Esophagus (tissue), 2 donors: ENCODE data around the gene GPR84. TPM values are rescaled to one million over a fixed set of nuclear protein-coding genes. Genes with fewer than 3 reads are reported as not detected.

Source experiments
- H3K27ac ChIP-seq, 2 donors: one replicate each; pipeline ENCODE4 v1.5.1; 2013; ENCODE audit warnings: low read depth in 2 of 2, mild to moderate bottlenecking in 2 of 2, inconsistent platforms in 1 of 2, low read length in 1 of 2, moderate library complexity in 1 of 2
- H3K27me3 ChIP-seq, 2 donors: one replicate each; pipeline ENCODE4 v1.6.1; 2013; ENCODE audit warnings: low read length in 2 of 2, control low read depth in 1 of 2, mild to moderate bottlenecking in 1 of 2; ENCODE audit not compliant: insufficient read depth in 2 of 2, control insufficient read depth in 1 of 2
- H3K36me3 ChIP-seq, 2 donors: one replicate each; pipeline ENCODE4 v1.6.1; 2013; ENCODE audit warnings: low read length in 1 of 2; ENCODE audit not compliant: control insufficient read depth in 2 of 2, insufficient read depth in 2 of 2
- H3K4me1 ChIP-seq, 2 donors: one replicate each; pipeline ENCODE4 v1.6.1; 2013; ENCODE audit warnings: low read length in 1 of 2; ENCODE audit not compliant: control insufficient read depth in 2 of 2, insufficient read depth in 2 of 2
- H3K4me3 ChIP-seq, 2 donors: one replicate each; pipeline ENCODE4 v1.5.1; 2013; ENCODE audit warnings: low read length in 2 of 2, mild to moderate bottlenecking in 2 of 2, low read depth in 1 of 2, moderate library complexity in 1 of 2
- H3K9me3 ChIP-seq, 2 donors: one replicate each; pipeline ENCODE4 v1.6.1; 2013; ENCODE audit warnings: mild to moderate bottlenecking in 2 of 2, low read depth in 1 of 2, low read length in 1 of 2, moderate library complexity in 1 of 2; ENCODE audit not compliant: control insufficient read depth in 2 of 2, insufficient read depth in 1 of 2
- WGBS, 2 donors: extraction: QIAGEN DNeasy Blood & Tissue Kit; methylation state at CpG; one replicate each; pipeline ENCODE4 v1.1.7; 2013; 5-methylcytosine and 5-hydroxymethylcytosine counted together
- polyA plus RNA-seq, 2 donors: library from polyadenylated mRNA; stranded (reverse); fragments of 200-250 nt; gene quantifications; one replicate each; pipeline ENCODE4 v1.2.3, GENCODE V29; 2013
- donor health status: healthy with polysubstance abuse.
- donor health status: Bipolar disorder and iron deficiency.

The GPR84 gene
- polyA plus RNA-seq, 2 donors = 0.29 TPM

DNA sequence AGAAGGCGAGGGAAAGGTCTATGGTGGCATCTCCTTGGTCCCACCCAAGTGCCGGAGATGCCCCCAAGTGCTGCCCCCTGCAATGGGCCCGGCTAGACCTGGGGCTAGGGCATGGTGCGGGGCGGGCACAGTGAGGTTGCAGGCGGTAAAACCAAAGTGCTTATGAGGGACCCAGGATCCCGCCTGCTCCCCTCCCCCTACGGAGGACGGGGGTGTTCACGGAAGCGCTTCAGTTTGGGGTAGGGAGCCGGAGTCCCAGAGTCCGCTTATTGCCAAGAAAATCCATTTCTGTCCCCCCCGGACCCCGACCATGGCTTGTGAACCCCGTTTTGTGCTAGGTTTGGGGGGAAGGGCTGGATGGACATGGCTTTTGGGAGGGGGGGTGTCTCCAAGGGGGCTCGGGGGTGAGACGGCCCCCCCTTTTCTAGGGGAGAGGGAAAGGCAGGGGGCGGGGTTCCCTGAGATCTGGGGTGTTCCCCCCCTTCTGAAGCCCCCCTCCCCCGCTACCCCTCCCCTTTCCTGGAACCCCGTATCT is 5.4 kb upstream of the GPR84 start:
- H3K27ac ChIP-seq = peak overlapping the region in 1 of 2 donors; percentile 35
- H3K4me1 ChIP-seq = peaks cover 4 to 20% of the 10 kb centered on the region in 2 donors
- no peaks in the 10 kb centered on the region for H3K27me3 ChIP-seq
- peaks cover 0 to 17% of the 10 kb centered on the region in 2 donors for H3K36me3 ChIP-seq
- H3K9me3 ChIP-seq = no peaks in the 10 kb centered on the region
- peak overlapping the region in 1 of 2 donors; percentile 13 for H3K4me3 ChIP-seq
- 47 to 58% methylated on average over 18 to 21 of the region's 21 CpGs for WGBS, 2 donors

- Histone ChIP-seq H3K36me3 (peaks cover 0 to 17% of the 10 kb centered on the region in 2 donors), H3K27ac (peak overlapping the region in 1 of 2 donors; percentile 39), H3K4me3 (no peak overlapping the region), H3K9me3 (no peaks in the 10 kb centered on the region), H3K27me3 (no peaks in the 10 kb centered on the region), H3K4me1 (peaks cover 4 to 13% of the 10 kb centered on the region in 2 donors)
- 29 to 34% methylated on average over 40 of the region's 40 CpGs for WGBS, 2 donors
These were observed 4.7 kb upstream of the GPR84 start for GRCh38 chr12:54368709-54369596.

- Histone ChIP-seq H3K36me3 (peaks cover 0 to 14% of the 10 kb centered on the region in 2 donors), H3K4me1 (peaks cover 4 to 10% of the 10 kb centered on the region in 2 donors), H3K9me3 (no peaks in the 10 kb centered on the region), H3K27ac (peak overlapping the region in 1 of 2 donors; percentile 39), H3K27me3 (no peaks in the 10 kb centered on the region), H3K4me3 (no peak overlapping the region)
- 25 to 26% methylated on average over 5 of the region's 5 CpGs for WGBS, 2 donors
These were observed 3.9 kb upstream of the GPR84 start for GRCh38 chr12:54368025-54368708.

GRCh38 chr12:54363618-54364017 is 668 bp downstream of the GPR84 start:
- Histone ChIP-seq H3K36me3 (no peaks in the 10 kb centered on the region), H3K9me3 (no peaks in the 10 kb centered on the region), H3K27ac (no peak overlapping the region), H3K27me3 (no peaks in the 10 kb centered on the region), H3K4me1 (no peaks in the 10 kb centered on the region), H3K4me3 (no peak overlapping the region)
- WGBS, 2 donors = 83 to 89% methylated on average over 6 of the region's 6 CpGs

GRCh38 chr12:54363047-54363446 is 1.2 kb downstream of the GPR84 start:
- no peak overlapping the region for H3K27ac ChIP-seq
- H3K4me1 ChIP-seq = no peaks in the 10 kb centered on the region
- WGBS, 2 donors = 79 to 80% methylated on average over 8 of the region's 8 CpGs
- no peaks in the 10 kb centered on the region for H3K27me3 ChIP-seq
- no peaks in the 10 kb centered on the region for H3K36me3 ChIP-seq
- H3K9me3 ChIP-seq = no peaks in the 10 kb centered on the region
- no peak overlapping the region for H3K4me3 ChIP-seq

DNA sequence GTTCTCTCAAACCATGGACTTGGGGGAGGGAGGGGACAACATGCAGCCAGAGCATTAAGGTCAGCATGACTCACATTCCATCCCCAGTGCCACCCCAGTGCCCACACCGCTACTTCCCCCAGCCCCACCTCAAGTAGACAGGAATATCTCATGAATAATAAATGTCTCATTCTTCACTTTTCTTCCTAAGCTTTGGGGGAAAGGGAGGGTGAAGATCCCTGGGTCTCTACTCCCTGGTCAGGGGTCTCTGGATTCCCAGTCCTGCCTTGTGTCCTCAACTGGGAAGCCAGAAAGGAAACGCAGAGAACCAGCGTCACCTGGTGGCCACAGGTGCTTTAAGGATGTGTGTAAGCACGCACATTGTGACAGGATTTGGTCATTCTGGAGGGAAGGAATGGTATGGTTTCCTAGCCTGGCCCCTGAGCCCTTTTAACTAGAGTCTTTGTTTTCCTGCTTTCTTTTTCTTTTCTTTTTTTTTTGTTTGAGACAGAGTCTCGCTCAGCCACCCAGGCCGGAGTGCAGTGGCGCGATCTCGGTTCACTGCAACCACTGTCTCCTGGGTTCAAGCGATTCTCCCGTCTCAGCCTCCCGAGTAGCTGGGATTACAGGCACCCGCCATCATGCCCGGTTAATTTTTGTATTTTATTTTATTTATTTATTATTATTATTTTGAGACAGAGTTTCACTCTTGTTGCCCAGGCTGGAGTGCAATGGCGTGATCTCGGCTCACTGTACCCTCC is 3.4 kb downstream of the GPR84 start:
- Histone ChIP-seq H3K9me3 (no peaks in the 10 kb centered on the region), H3K27me3 (no peaks in the 10 kb centered on the region), H3K36me3 (no peaks in the 10 kb centered on the region), H3K4me1 (no peaks in the 10 kb centered on the region), H3K27ac (no peak overlapping the region), H3K4me3 (no peak overlapping the region)
- WGBS, 2 donors = 71% methylated on average over 16 of the region's 16 CpGs

- H3K9me3 ChIP-seq = no peaks in the 10 kb centered on the region
- peak overlapping the region; percentile 39 to 66 for H3K4me3 ChIP-seq
- H3K4me1 ChIP-seq = no peaks in the 10 kb centered on the region
- no peaks in the 10 kb centered on the region for H3K36me3 ChIP-seq
- 57 to 60% methylated on average over 9 of the region's 9 CpGs for WGBS, 2 donors
- H3K27ac ChIP-seq = peak overlapping the region; percentile 78 to 85
- no peaks in the 10 kb centered on the region for H3K27me3 ChIP-seq
These were observed 4.4 kb downstream of the GPR84 start for GRCh38 chr12:54359762-54360351.

DNA sequence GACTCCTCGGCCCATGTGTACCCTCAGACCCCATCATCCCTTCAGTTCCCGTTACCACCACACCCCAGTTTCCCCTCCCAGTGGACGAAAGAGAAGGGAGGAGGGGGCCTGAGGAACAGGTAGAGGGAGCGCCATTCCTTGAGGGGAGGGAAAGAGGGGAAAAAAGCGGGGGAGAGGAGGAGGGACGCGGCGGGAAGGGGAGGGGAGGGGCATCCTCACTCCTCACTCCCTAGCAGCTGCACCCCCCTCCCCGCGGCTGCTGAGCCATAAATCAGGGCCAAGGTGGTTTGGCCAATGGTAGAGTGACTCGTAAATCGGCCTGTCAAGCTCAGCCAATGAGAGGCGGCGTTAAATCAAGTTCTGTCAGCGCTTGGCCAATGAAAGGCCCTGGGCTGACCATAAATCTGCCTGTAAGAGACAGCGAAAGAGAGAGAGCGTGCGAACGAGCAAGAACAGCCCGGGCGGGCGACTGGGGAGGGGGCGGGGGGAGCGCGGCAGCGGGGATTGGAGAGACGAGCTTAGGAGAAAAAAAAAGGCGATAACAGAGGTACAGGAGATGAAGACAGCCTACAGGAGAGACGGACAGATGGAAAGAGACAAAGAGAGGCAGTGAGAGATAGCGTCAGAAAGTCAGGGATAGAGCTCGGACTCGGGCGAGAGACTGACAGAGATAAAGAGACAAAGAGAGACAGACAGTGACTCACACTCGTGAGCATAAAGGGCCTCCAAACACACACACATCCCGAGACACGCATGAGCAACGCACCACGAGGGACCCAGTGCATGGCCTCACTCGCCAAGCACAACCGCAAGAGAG is 5.1 kb downstream of the GPR84 start:
- H3K27me3 ChIP-seq = no peaks in the 10 kb centered on the region
- no peaks in the 10 kb centered on the region for H3K9me3 ChIP-seq
- H3K27ac ChIP-seq = peak overlapping the region; percentile 78 to 89
- 1 to 2% methylated on average over 39 to 40 of the region's 40 CpGs for WGBS, 2 donors
- H3K36me3 ChIP-seq = no peaks in the 10 kb centered on the region
- peak overlapping the region; percentile 66 to 72 for H3K4me3 ChIP-seq
- no peaks in the 10 kb centered on the region for H3K4me1 ChIP-seq
